ENCODE data around the gene ERCC2.
"Not testable (repeated sequence)": the region's sequence is repeated elsewhere in the genome, so short reads cannot be mapped to it uniquely, and the experiment has no call there.

The ERCC2 gene

DNA sequence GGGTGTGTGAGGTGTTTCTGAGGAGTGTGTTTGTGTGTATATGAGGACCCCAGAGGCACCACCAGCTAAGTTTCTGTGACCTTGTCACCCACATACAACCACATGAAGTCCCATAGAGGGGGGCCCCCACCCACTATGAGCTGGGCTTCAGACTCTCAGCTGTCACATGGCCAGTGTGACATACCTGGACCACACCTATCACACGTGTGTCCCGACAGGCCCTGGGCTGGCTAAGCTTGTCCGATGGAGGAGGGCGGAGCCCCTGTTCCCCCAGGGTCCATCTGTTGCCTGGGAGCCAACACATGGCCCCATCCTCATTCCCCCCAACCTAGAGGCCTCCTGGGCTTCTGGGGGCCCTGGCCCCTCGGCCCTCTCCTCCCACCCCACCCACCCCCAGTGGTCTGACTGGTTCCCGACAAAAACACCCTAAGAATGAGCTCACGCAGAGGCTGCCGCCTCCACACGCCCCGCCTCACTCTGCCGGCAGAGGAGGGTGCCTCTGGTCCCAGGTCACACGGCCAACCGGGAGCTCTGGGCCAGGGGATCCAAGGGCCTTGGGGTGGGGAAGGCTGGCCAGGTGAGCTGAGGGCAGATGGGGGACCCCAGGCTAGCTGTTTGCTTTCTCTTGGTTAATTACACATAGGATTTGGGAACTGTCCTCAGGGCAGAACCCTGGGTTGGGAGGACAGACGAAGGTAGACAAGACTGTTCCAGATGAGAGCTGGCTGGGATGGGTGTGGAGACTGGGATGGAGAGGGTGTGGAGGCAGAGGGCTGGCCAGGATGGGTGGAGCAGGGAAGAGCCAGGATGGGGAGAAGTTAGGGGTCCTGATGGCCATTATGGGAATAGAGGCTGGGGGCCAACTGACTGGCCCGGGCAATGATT, 25.5 kb downstream of the ERCC2 start:
- no peak for DNase-seq
- in situ Hi-C loops (cut with HindIII; ENCODE audit: low pct_ligation_motif_present, low pct_unique_long_range_greater_than_20kb, low sequenced_read_pairs), result no loop called here

DNA sequence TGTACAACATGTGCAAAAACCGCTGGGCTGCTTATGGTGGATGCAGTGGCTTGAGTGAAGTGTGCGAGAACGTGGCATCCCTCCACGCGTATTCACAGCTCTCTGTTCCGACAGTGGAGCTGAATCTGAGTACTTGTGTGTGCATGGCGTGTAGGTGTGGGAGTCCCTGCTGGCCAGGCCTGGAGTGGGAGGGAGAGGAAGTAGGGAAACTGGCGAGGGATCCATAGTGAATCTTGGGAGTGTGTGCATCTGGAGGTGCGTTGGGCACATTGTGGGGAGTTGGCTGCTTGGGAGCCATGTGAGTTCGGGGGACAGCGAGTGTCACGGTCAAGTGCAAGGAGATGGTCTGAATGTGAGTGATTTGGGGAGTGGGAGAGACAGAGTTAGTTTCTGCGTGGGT, 27.5 kb downstream of the ERCC2 start:
- no peak for DNase-seq

GRCh38 chr19:45340899-45341453, 29.4 kb downstream of the ERCC2 start:
- in situ Hi-C loops (cut with HindIII; ENCODE audit: low pct_ligation_motif_present, low pct_unique_long_range_greater_than_20kb, low sequenced_read_pairs), result no loop called here
- DNase-seq, result no peak

More for the DNA sequence above, 27.5 kb downstream of the ERCC2 start:
- in situ Hi-C loops (cut with HindIII; ENCODE audit: low pct_ligation_motif_present, low pct_unique_long_range_greater_than_20kb, low sequenced_read_pairs), result no loop called here

DNA sequence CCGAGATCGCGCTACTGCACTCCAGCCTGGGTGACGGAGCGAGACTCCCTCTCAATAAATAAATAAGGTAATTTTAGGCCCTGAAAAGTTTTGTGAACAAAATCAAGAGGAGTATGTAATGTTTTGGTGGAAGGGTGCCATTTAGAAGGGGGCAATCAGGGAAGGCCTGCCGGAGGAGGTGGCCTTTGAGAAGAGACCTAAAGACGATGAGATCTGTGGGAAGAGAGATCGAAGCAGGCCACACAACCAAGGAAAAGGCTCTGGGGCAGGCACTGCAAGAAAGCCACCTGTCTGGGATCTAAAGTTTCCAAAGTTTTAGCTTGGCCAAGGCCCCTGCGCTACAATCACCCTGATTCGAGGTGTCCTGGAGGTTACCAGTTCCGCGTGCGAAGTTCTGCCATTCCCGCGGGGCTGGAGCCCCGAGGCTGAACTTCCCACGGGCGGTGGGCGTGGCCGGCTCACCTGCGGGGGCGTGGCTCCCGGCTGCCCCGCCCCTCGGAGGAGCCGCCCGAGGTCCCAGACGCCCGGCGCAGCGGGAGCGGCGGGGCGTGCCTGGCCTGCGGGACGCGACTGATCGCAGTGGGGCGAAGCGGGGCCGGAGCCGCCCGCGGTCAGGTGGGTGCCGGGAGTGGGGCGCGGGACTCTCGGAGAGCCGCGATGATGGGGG, 30.0 kb downstream of the ERCC2 start, which contains the start of gene KLC3:
Gene KLC3 (plus strand): TSS at position 519 of the 667 bp plus-strand sequence. CDS start 4,792 bp downstream, outside the sequence.
- peak; percentile 13 for DNase-seq

GRCh38 chr19:45339629-45340028, 30.7 kb downstream of the ERCC2 start:
- in situ Hi-C loops (cut with HindIII; ENCODE audit: low pct_ligation_motif_present, low pct_unique_long_range_greater_than_20kb, low sequenced_read_pairs), result no loop called here
- no peak for DNase-seq

More for the DNA sequence above, 30.0 kb downstream of the ERCC2 start, which contains the start of gene KLC3:
- in situ Hi-C loops (cut with HindIII; ENCODE audit: low pct_ligation_motif_present, low pct_unique_long_range_greater_than_20kb, low sequenced_read_pairs), result no loop called here

- in situ Hi-C loops (cut with HindIII; ENCODE audit: low pct_ligation_motif_present, low pct_unique_long_range_greater_than_20kb, low sequenced_read_pairs), result no loop called here
- DNase-seq, result no peak
Measured at GRCh38 chr19:45336696-45337251, 33.6 kb downstream of the ERCC2 start.

DNA sequence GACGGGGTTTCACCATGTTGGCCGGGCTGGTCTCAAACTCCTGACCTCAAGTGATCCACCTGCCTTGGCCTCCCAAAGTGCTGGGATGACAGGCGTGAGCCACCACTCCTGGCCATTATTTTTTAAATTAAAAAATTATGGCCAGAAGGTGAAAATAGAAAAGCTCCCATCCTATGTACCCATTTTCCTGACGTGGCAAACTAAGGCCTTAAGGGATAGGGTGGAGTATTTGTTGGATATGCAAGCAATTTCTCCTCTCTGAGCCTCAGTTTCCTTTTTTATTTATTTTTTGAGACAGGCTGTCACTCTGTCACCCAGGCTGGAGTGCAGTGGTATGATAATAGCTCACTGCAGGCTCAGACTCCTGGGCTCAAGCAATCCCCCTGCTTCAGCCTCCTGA, 35.5 kb downstream of the ERCC2 start:
- in situ Hi-C loops (cut with HindIII; ENCODE audit: low pct_ligation_motif_present, low pct_unique_long_range_greater_than_20kb, low sequenced_read_pairs); DNase-seq: not testable (repeated sequence)

DNA sequence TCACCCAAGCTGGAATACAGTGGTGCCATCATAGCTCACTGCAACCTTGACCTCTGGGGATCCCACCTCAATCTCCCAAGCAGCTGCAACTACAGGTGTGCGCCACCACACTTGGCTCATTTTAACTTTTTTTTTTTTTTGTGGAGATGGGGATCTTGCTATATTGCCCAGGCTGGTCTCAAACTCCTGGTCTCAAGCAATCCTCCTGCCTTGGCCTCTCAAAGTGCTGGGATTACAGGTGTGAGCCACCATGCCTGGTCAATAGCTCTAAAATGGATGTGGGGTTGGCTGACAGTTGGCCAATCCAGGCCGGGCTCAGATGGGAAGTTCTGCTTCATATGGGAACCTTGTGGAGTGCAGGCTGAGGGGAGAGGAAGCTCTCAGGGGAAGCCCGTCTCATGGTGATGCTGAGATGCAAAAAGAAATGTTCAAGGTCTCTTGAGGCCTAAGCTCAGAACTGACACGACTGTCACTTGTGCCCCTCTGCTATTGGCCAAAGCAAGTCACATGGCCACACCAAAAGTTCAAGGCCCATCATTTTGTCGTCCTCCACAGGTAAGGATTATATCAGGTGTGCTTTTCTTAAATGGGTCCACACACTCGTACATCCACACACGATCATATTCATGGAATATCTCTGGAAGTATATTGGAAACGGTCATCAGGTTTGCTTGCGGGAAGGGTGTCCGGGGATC, 36.6 kb downstream of the ERCC2 start:
- no peak for DNase-seq
- in situ Hi-C loops (cut with HindIII; ENCODE audit: low pct_ligation_motif_present, low pct_unique_long_range_greater_than_20kb, low sequenced_read_pairs), result no loop called here

DNA sequence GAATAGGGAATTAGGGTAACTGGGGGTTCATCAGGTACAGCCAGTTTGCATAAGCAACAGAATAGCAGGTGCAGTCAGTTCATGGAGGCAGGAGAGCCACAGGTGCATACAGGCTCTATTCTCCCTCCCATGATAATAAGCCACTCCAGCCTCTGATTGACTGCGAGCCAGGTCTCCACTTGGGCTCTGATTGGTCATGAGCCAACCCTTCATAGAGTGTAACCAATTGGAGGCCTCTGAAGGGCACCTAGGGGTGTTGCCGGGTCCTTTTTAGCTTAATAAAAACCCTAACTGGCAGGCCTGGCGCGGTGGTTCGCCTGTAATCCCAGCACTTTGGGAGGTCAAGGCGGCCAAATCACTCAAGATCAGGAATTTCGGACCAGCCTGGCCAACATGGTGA, 39.0 kb downstream of the ERCC2 start:
- in situ Hi-C loops (cut with HindIII; ENCODE audit: low pct_ligation_motif_present, low pct_unique_long_range_greater_than_20kb, low sequenced_read_pairs), result no loop called here
- DNase-seq, result no peak

DNA sequence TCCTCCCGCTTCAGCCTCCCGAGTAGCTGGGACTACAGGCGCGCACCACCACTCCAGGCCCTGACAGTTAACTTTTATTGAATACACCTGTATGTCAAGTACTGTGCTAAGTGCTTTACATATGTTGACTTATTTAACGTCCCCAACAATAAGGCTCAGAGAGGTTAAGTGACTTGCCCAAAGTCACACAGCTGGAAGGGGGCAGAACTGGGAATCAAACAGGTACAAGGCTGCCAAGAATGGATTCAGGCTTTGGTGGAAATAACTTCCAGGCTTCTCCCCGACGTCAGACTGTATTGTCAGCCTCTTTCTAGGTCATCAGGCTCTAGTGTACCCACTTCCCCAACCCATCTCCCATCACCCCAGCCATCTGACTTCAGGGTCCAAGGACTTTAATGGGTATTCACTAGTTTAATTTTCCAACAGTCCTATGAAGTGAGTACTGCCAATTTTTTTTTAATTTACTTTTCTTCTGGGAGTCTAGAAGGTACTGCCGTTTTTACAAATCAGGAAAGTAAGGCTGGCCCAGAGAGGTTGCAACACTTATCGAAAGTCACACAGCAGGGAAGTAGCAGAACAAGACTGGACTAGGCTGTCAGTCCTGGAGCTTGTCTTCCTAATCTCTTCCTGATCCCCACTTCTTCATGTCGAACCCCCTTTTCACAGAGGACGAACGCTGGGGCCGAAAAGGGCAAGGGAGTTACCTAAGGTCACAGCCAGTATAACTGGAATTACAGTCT, 42.8 kb downstream of the ERCC2 start:
- no peak for DNase-seq
- in situ Hi-C loops (cut with HindIII; ENCODE audit: low pct_ligation_motif_present, low pct_unique_long_range_greater_than_20kb, low sequenced_read_pairs), result no loop called here

DNA sequence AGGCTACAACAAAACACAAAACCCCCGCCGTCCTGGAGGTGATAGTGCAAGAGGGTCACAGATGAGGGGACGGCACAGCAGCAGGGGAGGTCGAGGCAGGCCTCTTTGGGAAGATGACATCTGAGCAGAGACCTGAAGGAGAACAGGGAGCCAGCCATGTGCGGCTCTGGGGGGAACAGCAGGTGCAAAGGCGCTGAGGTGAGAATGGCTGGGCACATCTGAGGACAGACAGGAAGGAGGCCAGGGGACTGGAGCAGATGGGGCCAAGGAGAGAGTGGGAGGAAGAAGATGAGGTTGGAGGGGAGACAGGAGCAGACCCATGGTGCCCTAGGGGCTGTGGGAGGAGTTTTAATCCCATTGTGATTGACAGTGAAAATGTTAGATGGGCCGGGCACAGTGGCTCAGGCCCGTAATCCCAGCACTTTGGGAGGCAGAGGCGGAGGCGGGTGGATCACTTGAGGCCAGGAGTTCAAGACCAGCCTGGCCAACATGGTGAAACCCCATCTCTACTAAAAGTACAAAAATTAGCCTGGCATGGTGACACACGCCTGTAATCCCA, 45.9 kb downstream of the ERCC2 start:
- in situ Hi-C loops (cut with HindIII; ENCODE audit: low pct_ligation_motif_present, low pct_unique_long_range_greater_than_20kb, low sequenced_read_pairs), result no loop called here
- no peak for DNase-seq

DNA sequence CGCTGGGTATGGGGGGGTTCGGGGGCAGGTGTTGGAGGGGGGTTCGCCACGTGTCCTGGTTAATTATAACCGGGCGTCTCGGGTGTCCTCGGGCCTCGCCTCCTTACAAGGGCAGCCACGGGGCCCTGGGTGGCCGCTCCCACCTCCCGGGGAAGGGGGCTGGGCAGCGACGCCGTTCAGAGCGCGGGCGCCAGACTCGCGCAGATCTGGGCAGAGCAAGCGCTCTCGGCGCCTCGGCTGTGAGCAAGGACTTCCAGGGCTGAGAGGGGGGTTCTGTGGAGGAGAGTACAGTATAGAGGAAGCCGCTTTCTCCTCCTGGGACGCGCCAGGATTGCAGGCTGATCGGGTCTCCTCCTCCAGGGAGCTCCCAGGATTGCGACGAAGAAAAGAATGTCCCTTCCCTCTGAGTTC, 46.7 kb downstream of the ERCC2 start:
- no peak for DNase-seq
- in situ Hi-C loops (cut with HindIII; ENCODE audit: low pct_ligation_motif_present, low pct_unique_long_range_greater_than_20kb, low sequenced_read_pairs), result no loop called here

GRCh38 chr19:45322744-45323281, 47.6 kb downstream of the ERCC2 start, which contains the start of gene CKM:
TSS of gene CKM (minus strand) at chr19:45322875. CDS start at chr19:45319713, 3,162 bp downstream.
- in situ Hi-C loops (cut with HindIII; ENCODE audit: low pct_ligation_motif_present, low pct_unique_long_range_greater_than_20kb, low sequenced_read_pairs), result no loop called here
- DNase-seq, result no peak

DNA sequence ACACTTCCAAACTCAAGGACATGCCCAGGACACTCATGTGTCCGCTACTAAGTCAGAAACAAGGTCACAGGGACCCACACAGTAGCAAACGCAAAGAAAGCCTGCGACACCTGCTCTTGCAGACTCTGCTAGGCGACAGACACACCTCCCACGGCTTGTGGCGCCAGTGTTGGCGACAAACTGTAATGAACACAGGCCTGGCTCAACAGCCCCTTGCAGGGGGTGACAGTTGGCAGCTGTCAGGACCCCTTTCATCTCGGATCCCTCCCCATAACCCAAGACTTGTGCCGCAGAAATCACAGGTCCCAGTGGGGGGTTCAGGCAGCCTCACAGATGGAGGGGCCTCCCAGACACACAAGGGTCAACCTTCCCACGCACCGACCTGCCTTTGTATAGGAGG, 48.1 kb downstream of the ERCC2 start:
- in situ Hi-C loops (cut with HindIII; ENCODE audit: low pct_ligation_motif_present, low pct_unique_long_range_greater_than_20kb, low sequenced_read_pairs), result no loop called here
- DNase-seq, result no peak

GRCh38 chr19:45321848-45322247, 48.5 kb downstream of the ERCC2 start:
- in situ Hi-C loops (cut with HindIII; ENCODE audit: low pct_ligation_motif_present, low pct_unique_long_range_greater_than_20kb, low sequenced_read_pairs), result no loop called here
- no peak for DNase-seq

GRCh38 chr19:45320997-45321775, 49.2 kb downstream of the ERCC2 start:
- in situ Hi-C loops (cut with HindIII; ENCODE audit: low pct_ligation_motif_present, low pct_unique_long_range_greater_than_20kb, low sequenced_read_pairs), result no loop called here
- DNase-seq, result no peak

DNA sequence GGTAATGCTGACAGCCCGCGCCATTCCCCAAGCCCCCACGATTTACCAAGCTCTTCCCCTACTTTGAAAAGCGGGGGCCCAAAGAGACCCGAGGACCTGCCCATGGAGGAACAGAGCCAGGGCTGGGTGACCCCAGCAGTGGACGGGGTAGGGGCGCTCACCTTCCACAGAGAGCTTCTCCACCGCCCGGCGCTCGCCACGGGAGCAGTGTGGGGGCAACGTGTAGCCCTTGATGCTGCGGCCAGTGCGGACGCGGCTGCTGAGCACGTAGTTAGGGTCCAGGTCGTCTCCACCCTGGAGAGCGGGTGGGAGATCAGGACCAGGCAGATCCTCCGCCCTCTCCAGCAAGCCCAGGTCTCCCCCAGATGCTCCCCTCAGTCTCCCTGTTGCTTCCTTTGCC, 55.1 kb downstream of the ERCC2 start:
- in situ Hi-C loops (cut with HindIII; ENCODE audit: low pct_ligation_motif_present, low pct_unique_long_range_greater_than_20kb, low sequenced_read_pairs), result no loop called here
- DNase-seq, result no peak
